ENCODE measurements around the gene ENTR1. TPM values are rescaled to one million over a fixed set of nuclear protein-coding genes. Genes with fewer than 3 reads are reported as not detected.

ENTR1 gene
- total RNA-seq, 6 experiments from 2014 or later, result 40.8 to 55.1 (median 43.7) TPM

- H3K4me1 Mint-ChIP-seq (ENCODE audit: low read depth), result peaks cover 23% of the 10 kb centered on the region
- H3K36me3 Mint-ChIP-seq (ENCODE audit: low read depth), result no peaks in the 10 kb centered on the region
- no peak overlapping the region; the same call in 1 of the 2 replicates for H3K4me3 Mint-ChIP-seq
- H3K27ac Mint-ChIP-seq, result peak overlapping the region; percentile 85
- no peak for TF ChIP-seq CTCF (IDR thresholded peaks at IDR 0.05)
- DNase-seq, result no peak
- no peaks in the 10 kb centered on the region for H3K9me3 Mint-ChIP-seq
- peaks cover 24% of the 10 kb centered on the region for H3K27me3 Mint-ChIP-seq (ENCODE audit: insufficient read depth)
These were observed 50.4 kb downstream of the ENTR1 start for GRCh38 chr9:136359774-136360718.

GRCh38 chr9:136358888-136359287, 51.5 kb downstream of the ENTR1 start:
- Mint-ChIP-seq H3K27ac (0 out of 2 replicates have a peak overlapping the region, but pooled peaks have one; percentile 16), H3K4me1 (ENCODE audit: low read depth) (peaks cover 30% of the 10 kb centered on the region), H3K4me3 (no peak overlapping the region), H3K9me3 (no peaks in the 10 kb centered on the region), H3K27me3 (ENCODE audit: insufficient read depth) (peaks cover 26% of the 10 kb centered on the region), H3K36me3 (ENCODE audit: low read depth) (no peaks in the 10 kb centered on the region)
- no peak for DNase-seq
- TF ChIP-seq CTCF (IDR thresholded peaks at IDR 0.05), result no peak

GRCh38 chr9:136358016-136358415, 52.4 kb downstream of the ENTR1 start:
- H3K27me3 Mint-ChIP-seq (ENCODE audit: insufficient read depth), result peaks cover 26% of the 10 kb centered on the region
- H3K27ac Mint-ChIP-seq, result no peak overlapping the region
- DNase-seq, result no peak
- peaks cover 30% of the 10 kb centered on the region for H3K4me1 Mint-ChIP-seq (ENCODE audit: low read depth)
- H3K9me3 Mint-ChIP-seq, result no peaks in the 10 kb centered on the region
- no peaks in the 10 kb centered on the region for H3K36me3 Mint-ChIP-seq (ENCODE audit: low read depth)
- TF ChIP-seq CTCF (IDR thresholded peaks at IDR 0.05), result no peak
- H3K4me3 Mint-ChIP-seq, result no peak overlapping the region

DNA sequence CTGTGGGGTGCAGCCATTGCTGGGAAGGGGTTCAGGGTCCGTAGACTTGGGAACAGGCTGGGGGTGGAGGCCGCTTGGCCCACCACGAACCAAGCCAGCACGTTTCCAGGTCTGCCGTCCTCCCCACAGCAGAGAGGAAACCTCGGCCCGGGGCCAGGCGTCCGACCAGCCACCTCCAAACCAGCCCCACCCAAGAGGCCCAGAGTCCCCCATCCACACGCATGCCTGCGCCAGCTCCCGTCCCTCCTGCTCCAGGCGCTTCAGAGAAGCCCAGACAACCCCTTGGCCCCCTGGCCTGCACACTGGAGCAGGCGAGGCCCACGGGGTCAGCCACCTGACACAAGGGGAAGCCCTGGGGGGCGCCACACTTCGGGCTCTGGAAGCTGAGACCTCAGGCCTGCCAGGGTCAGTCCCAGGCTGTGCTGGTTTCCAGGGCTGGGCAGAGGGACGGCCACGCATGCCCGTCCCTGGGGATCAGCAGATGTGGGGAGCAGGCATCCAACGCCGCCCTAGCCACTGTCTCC, 53.1 kb downstream of the ENTR1 start:
- no peak for TF ChIP-seq CTCF (IDR thresholded peaks at IDR 0.05)
- H3K27me3 Mint-ChIP-seq (ENCODE audit: insufficient read depth), result peaks cover 22% of the 10 kb centered on the region
- no peak overlapping the region for H3K27ac Mint-ChIP-seq
- H3K4me1 Mint-ChIP-seq (ENCODE audit: low read depth), result peaks cover 23% of the 10 kb centered on the region
- no peak for DNase-seq
- no peak overlapping the region for H3K4me3 Mint-ChIP-seq
- H3K36me3 Mint-ChIP-seq (ENCODE audit: low read depth), result no peaks in the 10 kb centered on the region
- no peaks in the 10 kb centered on the region for H3K9me3 Mint-ChIP-seq

GRCh38 chr9:136355616-136356557, 54.5 kb downstream of the ENTR1 start:
- H3K36me3 Mint-ChIP-seq (ENCODE audit: low read depth), result no peaks in the 10 kb centered on the region
- H3K27me3 Mint-ChIP-seq (ENCODE audit: insufficient read depth), result peaks cover 14% of the 10 kb centered on the region
- H3K9me3 Mint-ChIP-seq, result no peaks in the 10 kb centered on the region

More at GRCh38 chr9:136355616-136356557, 54.5 kb downstream of the ENTR1 start:
- Mint-ChIP-seq H3K4me1 (ENCODE audit: low read depth) (peaks cover 12% of the 10 kb centered on the region), H3K27ac (no peak overlapping the region), H3K4me3 (no peak overlapping the region)
- no peak for DNase-seq
- TF ChIP-seq CTCF (IDR thresholded peaks at IDR 0.05), result no peak

Measured in HFFc6 (cell line).